IMR-90 (cell line): ENCODE measurements around the gene GOT1. TPM values are rescaled to one million over a fixed set of nuclear protein-coding genes. Genes with fewer than 3 reads are reported as not detected.

Experiments
- ATAC-seq: fragments of 200-7000 bp; cut with Tn5 transposase; 2 replicates; pipeline ENCODE4 v1.9.1; 2020; ENCODE audit warnings: low read depth, mild to moderate bottlenecking, moderate library complexity
- BruUV-seq: library from RNA; stranded (reverse); fragments of 400-500 nt; replicated peaks from 2 replicates; lab custom pipeline; 2021; lab: Mats Ljungman, UMichigan
- CTCF ChIA-PET: fragments of 300-600 bp; formaldehyde crosslinking; extraction: SDS; loops from one replicate; lab custom pipeline; 2021; ENCODE audit warnings: antibody characterized with exemption; lab: Yijun Ruan, JAX
- POLR2A ChIA-PET: fragments of 300-600 bp; sonication (Branson Sonifier 250); formaldehyde crosslinking; loops from one replicate; lab custom pipeline; 2022; ENCODE audit warnings: antibody characterized with exemption; ENCODE audit not compliant: unreplicated experiment; lab: Charles Lee
- DNase-seq: peaks from one replicate; pipeline ENCODE4 v3.0.0; 2013
- H2AFZ ChIP-seq: replicated peaks from 2 replicates; pipeline ENCODE3; 2013; ENCODE audit warnings: low read length, mild to moderate bottlenecking; ENCODE audit not compliant: poor library complexity
- H2AK5ac ChIP-seq: 2 replicates; pipeline ENCODE4 v1.6.1; 2013; ENCODE audit warnings: low read depth, low read length, inconsistent platforms
- H2AK9ac ChIP-seq: replicated peaks from 2 replicates; pipeline ENCODE3; 2013; ENCODE audit warnings: mild to moderate bottlenecking, low read depth, low read length, moderate library complexity; ENCODE audit not compliant: poor library complexity
- H2BK120ac ChIP-seq: 2 replicates; pipeline ENCODE4 v1.6.1; 2013; ENCODE audit warnings: low read depth, low read length, inconsistent platforms
- H2BK15ac ChIP-seq: 3 replicates; pipeline ENCODE4 v1.6.1; 2013; ENCODE audit warnings: low read depth, low read length, inconsistent platforms
- H2BK20ac ChIP-seq: 2 replicates; pipeline ENCODE4 v1.6.1; 2013; ENCODE audit warnings: low read depth, mild to moderate bottlenecking, inconsistent platforms, low read length, moderate library complexity
- H2BK5ac ChIP-seq: 2 replicates; pipeline ENCODE4 v1.6.1; 2013; ENCODE audit warnings: mild to moderate bottlenecking, low read depth, low read length, inconsistent platforms; ENCODE audit not compliant: poor library complexity, severe bottlenecking
- H3K14ac ChIP-seq: replicated peaks from 2 replicates; pipeline ENCODE4 v1.6.1; 2013; ENCODE audit warnings: low read depth, low read length, inconsistent platforms
- H3K18ac ChIP-seq: 2 replicates; pipeline ENCODE4 v1.6.1; 2013; ENCODE audit warnings: low read depth, low read length, control low read depth
- H3K23ac ChIP-seq: 2 replicates; pipeline ENCODE4 v1.6.1; 2013; ENCODE audit warnings: low read depth, low read length, inconsistent platforms
- H3K27ac ChIP-seq: 2 replicates; pipeline ENCODE4 v1.5.1; 2013; ENCODE audit warnings: mild to moderate bottlenecking, control low read depth, low read length; ENCODE audit not compliant: insufficient read depth
- H3K27me3 ChIP-seq: 2 replicates; pipeline ENCODE4 v1.6.1; 2013; ENCODE audit warnings: low read length; ENCODE audit not compliant: control insufficient read depth, insufficient read depth
- H3K36me3 ChIP-seq: 2 replicates; pipeline ENCODE4 v1.6.1; 2013; ENCODE audit warnings: low read length, mixed read lengths; ENCODE audit not compliant: control insufficient read depth, insufficient read depth
- H3K4ac ChIP-seq: 2 replicates; pipeline ENCODE4 v1.6.1; 2013; ENCODE audit warnings: low read depth, low read length, inconsistent platforms
- H3K4me1 ChIP-seq: 2 replicates; pipeline ENCODE4 v1.6.1; 2013; ENCODE audit warnings: low read length, mixed read lengths; ENCODE audit not compliant: control insufficient read depth, insufficient read depth
- H3K4me2 ChIP-seq: 2 replicates; pipeline ENCODE4 v1.6.1; 2013; ENCODE audit warnings: low read depth, mild to moderate bottlenecking, control low read depth, low read length, moderate library complexity
- H3K4me3 ChIP-seq: 2 replicates; pipeline ENCODE4 v1.5.1; 2013; ENCODE audit warnings: low read depth, mild to moderate bottlenecking, control low read depth, low read length, moderate library complexity; ENCODE audit not compliant: insufficient read depth
- H3K56ac ChIP-seq: 2 replicates; pipeline ENCODE4 v1.6.1; 2013; ENCODE audit warnings: low read length, inconsistent platforms; ENCODE audit not compliant: insufficient read depth; ENCODE audit errors: extremely low read depth
- H3K79me1 ChIP-seq, 2 experiments: 2 replicates each; pipeline ENCODE4 v1.6.1; 2013; ENCODE audit warnings: low read length in 2 of 2, inconsistent platforms in 1 of 2, low read depth in 1 of 2
- H3K9ac ChIP-seq: 2 replicates; pipeline ENCODE4 v1.6.1; 2013; ENCODE audit warnings: low read depth, low read length, control low read depth
- H3K9me1 ChIP-seq: 2 replicates; pipeline ENCODE4 v1.6.1; 2013; ENCODE audit warnings: low read length, inconsistent platforms; ENCODE audit not compliant: insufficient read depth
- H3K9me3 ChIP-seq: 2 replicates; pipeline ENCODE4 v1.6.1; 2013; ENCODE audit warnings: low read length; ENCODE audit not compliant: control insufficient read depth, insufficient read depth
- H4K20me1 ChIP-seq: 2 replicates; pipeline ENCODE4 v1.6.1; 2013; ENCODE audit warnings: low read length, inconsistent platforms; ENCODE audit not compliant: insufficient read depth
- H4K5ac ChIP-seq: 2 replicates; pipeline ENCODE4 v1.6.1; 2013; ENCODE audit warnings: mild to moderate bottlenecking, low read depth, low read length, control low read depth
- H4K8ac ChIP-seq, 2 experiments: 2 replicates each; pipeline ENCODE4 v1.6.1; 2013; ENCODE audit warnings: low read depth in 2 of 2, low read length in 2 of 2, control low read depth in 1 of 2, inconsistent platforms in 1 of 2
- H4K91ac ChIP-seq: 2 replicates; pipeline ENCODE4 v1.6.1; 2013; ENCODE audit warnings: low read depth, low read length, inconsistent platforms; ENCODE audit not compliant: insufficient read depth
- CEBPB ChIP-seq: IDR thresholded peaks from 2 replicates; pipeline ENCODE4 v1.6.1; 2012; ENCODE audit warnings: low read depth, low read length, improper control_type of control experiment
- ELK1 ChIP-seq: fragments of 150-350 bp; IDR thresholded peaks from 2 replicates; pipeline ENCODE4 v1.6.1; 2016; ENCODE audit warnings: low read depth, mild to moderate bottlenecking, low read length, moderate library complexity, borderline replicate concordance
- MAFK ChIP-seq: IDR thresholded peaks from 2 replicates; pipeline ENCODE4 v1.6.1; 2012; ENCODE audit warnings: low read depth, low read length, improper control_type of control experiment
- NFE2L2 ChIP-seq: fragments of 150-350 bp; IDR thresholded peaks from 2 replicates; pipeline ENCODE4 v1.6.1; 2016; ENCODE audit warnings: low read depth, mild to moderate bottlenecking, low read length
- POLR2A ChIP-seq: IDR thresholded peaks from 2 replicates; pipeline ENCODE4 v1.6.1; 2012; ENCODE audit warnings: mild to moderate bottlenecking, low read depth, low read length
- WGBS, 2 experiments: methylation state at CpG; one replicate each; pipeline versions ENCODE4 v1.1.5 to v1.1.7; 2013; ENCODE audit warnings: missing lambda C conversion rate in 2 of 2; ENCODE audit not compliant: insufficient read length in 1 of 2; ENCODE audit errors: extremely low coverage in 2 of 2; 5-methylcytosine and 5-hydroxymethylcytosine counted together
- dilution Hi-C: fragments of 300-500 bp; cut with HindIII; formaldehyde crosslinking; loops from one replicate; pipeline ENCODE4 v1.14.3; 2018; ENCODE audit warnings: low sequenced_read_pairs; ENCODE audit not compliant: unreplicated experiment
- in situ Hi-C: fragments of 300-500 bp; cut with MboI; formaldehyde crosslinking; loops from 3 replicates; pipeline ENCODE4 v1.14.3; 2019; ENCODE audit warnings: low sequenced_read_pairs, inconsistent platforms, mixed read lengths
- intact Hi-C: fragments of 100-400 bp; cut with micrococcal nuclease; formaldehyde crosslinking; loops from 2 replicates; pipeline ENCODE4 v1.10.0; 2022
- polyA plus RNA-seq, 3 experiments: library from polyadenylated mRNA; depleted of rRNA; stranded (reverse); fragments of >200 nt; gene quantifications; 2 replicates each; pipeline ENCODE4 v1.2.3, GENCODE V29; 2012; ENCODE audit warnings: low replicate concordance in 1 of 3
- total RNA-seq: library from RNA; depleted of rRNA; stranded (reverse); fragments of >200 nt; gene quantifications from 2 replicates; pipeline ENCODE4 v1.2.3, GENCODE V29; 2012

GOT1 gene
- total and polyA plus RNA-seq, 2 of the 4 experiments (the other 2 are of a cell fraction): 29.4 to 46.1 TPM

DNA sequence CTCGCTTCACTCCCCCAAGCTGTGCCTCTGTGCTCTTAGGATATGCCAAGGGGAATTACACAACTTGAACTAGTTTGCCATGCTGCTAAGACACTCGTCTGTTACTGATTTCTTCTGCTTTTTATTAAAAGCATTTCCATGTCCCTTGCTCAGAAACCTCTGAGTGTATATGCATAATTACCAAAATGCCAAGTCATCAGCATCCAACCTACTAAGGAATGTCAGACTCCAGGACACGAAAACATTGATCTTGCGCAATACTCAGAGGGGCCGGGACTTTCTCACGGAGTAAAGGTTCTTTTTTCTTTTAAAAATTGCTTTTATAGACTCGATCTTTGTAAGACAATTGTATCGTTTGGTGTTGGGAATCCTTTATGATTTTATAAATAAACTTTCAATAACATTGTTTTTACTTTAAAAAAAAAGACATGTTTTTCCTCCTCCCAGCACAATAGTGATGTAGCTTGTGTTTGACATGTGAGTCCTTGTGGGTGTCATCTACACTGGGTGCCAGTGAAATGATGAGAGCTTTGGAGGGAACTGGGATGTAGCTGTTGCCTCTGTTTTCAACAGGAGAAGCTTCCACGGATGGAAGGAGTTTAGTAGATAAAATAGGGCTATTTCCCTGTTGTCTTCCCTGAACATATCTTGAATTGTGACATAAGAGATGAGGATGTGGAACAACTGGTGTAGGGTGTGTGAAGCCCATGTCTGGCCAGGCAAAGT, 57.7 kb downstream of the GOT1 start:
- Histone ChIP-seq H2BK20ac (peak overlapping the region; percentile 76), H3K27me3 (no peaks in the 10 kb centered on the region), H3K27ac (no peak overlapping the region), H3K18ac (peak overlapping the region; percentile 76), H3K4me3 (no peak overlapping the region), H2BK5ac (no peak overlapping the region), H2AFZ (peak overlapping the region; percentile 53), H4K8ac (0 out of 4 replicates have a peak overlapping the region, but pooled peaks of 1 of the 2 experiments have one; percentile 25), H3K4ac (peak overlapping the region; percentile 75), H3K4me2 (peak overlapping the region; percentile 25; the same call in 1 of the 2 replicates), H4K5ac (peak overlapping the region; percentile 47; the same call in 1 of the 2 replicates), H3K23ac (no peak overlapping the region), H3K9me1 (peaks cover 10% of the 10 kb centered on the region; the same call in 1 of the 2 replicates), H2BK15ac (no peak overlapping the region), H3K9ac (no peak overlapping the region), H2BK120ac (peak overlapping the region; percentile 40; the same call in 1 of the 2 replicates), H3K14ac (peak overlapping the region; percentile 37), H4K20me1 (no peaks in the 10 kb centered on the region), H3K56ac (no peak overlapping the region), H3K36me3 (no peaks in the 10 kb centered on the region), H3K4me1 (peaks cover 10% of the 10 kb centered on the region; the same call in 1 of the 2 replicates), H2AK5ac (0 out of 2 replicates have a peak overlapping the region, but pooled peaks have one; percentile 20), H4K91ac (peak overlapping the region; percentile 39), H3K79me1 (no peaks in the 10 kb centered on the region), H2AK9ac (no peak overlapping the region), H3K9me3 (no peaks in the 10 kb centered on the region)
- TF ChIP-seq ELK1 (no peak), NFE2L2 (peak; percentile 69; the same call in 1 of the 2 replicates), CEBPB (peak; percentile 99), POLR2A (no peak), MAFK (peak; percentile 53)
- dilution Hi-C loops: no loop called here
- no TSS peak for BruUV-seq
- 50% methylated on average over 1 of the region's 9 CpGs; no CpG with 5 or more reads in 1 of the 2 experiments for WGBS, 2 experiments
- ChIA-PET POLR2A (no interaction called here), CTCF (no interaction called here)
- intact Hi-C loops: no loop called here
- DNase-seq (peak; percentile 42), ATAC-seq (peak; percentile 34; the same call in 1 of the 2 replicates)
- in situ Hi-C loops: no loop called here
